Activated CD4-positive, alpha-beta T cell treated with anti-CD3 and anti-CD28 coated beads for 1 hour (primary cell): ENCODE data around the gene DSPP.
"Not testable (repeated sequence)": the region's sequence is repeated elsewhere in the genome, so short reads cannot be mapped to it uniquely, and the experiment has no call there.

Source experiments
- DNase-seq: peaks from one replicate; pipeline ENCODE4 v3.0.0-alpha.2; 2020

DSPP gene

DNA sequence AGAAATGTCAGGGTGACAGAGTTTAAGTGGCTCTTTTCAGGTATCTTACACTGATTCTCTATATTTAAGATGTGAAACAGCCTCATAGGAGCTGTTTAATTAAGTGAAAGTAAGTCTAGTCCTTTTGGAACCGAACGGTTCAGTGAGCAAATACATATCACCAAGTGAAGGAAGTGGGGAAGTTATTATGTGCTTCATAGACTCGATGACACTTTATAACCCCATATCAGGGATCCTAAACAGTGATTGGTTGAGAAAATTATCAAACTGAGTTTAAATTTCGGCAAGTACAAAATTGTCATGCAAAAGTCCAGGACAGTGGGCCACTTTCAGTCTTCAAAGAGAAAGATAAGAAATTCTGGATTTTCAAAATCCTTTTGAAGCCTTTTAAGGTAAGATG lies at the start of gene DSPP:
TSS of gene DSPP (plus strand) at position 301 of the 400 bp plus-strand sequence. CDS start 2,380 bp downstream, outside the sequence.
- no peak for DNase-seq

DNA sequence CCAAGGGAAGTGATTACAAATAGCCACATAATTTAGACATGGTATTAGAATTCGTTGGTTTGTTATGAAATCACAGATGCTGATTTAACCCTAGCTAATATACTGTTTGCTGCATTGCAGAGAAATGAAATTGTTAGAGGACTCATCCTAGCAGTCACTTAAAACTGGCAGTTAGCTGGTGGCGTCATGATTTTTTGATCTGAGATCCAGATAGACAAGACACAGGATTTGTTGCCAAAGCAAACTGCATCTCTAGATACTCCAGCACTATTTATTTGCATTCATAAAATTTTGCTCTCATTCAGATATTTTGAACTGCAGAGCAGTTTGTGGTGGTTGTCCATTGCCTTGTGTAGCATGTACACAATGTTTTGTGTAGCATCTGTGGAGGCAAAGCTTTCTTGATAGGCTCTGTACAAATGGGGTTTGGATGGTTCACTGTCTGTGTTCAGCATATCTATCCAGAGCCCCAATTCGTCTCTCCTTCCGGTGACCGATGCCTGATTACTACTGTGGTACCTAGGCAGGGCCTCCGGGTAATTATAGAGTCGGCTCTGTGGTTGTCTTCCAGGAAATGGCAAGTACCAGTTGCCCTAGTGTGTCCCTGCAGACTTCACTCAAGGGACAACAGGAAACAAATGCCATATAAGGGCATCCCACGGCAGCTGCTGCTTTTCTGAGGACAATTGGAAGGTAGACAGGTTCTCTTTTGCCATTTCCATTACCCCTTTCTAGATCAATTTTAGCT lies 49.1 kb upstream of the DSPP start:
- DNase-seq: peak; percentile 8

DNA sequence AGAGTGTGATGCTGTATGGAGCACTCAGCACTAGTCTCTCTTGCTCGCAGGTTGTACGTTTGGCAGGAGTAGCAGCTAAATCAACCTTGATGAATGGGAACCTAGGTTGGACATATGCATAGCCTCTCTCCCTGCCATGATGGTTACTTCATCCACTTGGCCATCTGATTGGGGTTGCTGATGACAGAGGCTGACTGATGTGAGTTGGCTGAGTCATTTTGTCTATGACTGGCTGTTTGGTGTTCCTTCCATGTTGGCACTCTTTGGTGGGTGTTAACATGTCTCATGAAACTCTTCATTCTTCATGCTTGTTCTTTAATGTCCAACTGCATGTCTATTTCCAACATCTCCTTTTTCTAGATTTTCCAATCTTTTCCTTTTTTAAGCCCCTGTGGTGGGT lies 47.5 kb upstream of the DSPP start:
- DNase-seq: no peak

DNA sequence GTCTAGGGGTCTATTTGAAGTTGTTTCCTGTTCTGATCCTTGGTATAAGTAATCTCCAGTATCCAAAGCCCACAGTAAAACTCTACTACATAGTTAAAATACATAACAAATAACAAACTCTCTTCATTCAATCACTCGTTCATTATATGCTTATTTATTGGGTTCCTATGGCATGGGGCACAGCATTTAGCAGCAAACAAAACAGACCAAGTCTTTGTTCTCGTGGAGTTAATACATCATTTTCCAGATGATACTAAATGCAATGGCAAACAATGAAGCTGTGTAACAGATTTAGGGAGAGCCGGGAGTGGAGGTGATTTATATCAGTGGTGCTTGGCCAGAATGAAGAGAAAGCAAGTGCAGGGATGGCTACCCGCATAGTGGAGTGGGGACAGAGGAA lies 42.6 kb upstream of the DSPP start:
- no peak for DNase-seq

DNA sequence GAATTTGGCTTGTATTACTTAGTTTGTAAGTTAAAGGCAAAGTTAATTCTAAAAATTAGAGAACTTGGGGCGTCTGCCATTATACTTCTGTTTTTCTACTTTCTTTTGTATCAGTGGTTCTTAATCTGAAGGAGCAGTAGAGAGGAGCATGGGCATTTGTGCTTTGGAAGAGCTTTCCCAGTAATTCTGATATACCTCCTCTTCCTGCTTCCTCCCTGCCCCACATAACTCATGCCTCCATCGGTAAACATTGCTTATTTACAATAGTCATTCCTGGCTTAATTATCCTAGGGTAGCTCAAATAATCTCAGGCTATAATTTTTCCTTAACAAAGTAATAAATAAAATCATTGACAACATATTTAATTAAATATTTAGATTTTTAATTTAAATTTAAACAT lies 42.1 kb upstream of the DSPP start:
- no peak for DNase-seq

DNA sequence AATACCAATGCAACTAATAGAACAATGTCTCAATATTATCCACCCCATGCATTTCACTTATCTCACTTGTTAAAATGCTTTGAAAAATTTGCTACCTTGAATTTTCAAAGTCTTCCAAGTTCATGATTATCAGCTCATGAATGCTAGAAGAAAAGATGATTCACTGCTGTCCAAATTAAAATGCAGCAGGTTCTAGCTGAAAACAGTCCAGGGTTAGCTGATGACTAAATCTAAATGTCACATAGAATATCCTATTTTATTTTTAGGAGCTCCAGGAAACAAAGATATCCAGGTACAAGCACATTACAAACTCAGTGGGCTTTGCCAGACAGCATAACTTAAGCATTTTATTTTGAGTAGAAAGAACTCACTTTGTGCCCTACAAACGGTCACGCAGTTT lies 41.1 kb upstream of the DSPP start:
- DNase-seq: no peak

DNA sequence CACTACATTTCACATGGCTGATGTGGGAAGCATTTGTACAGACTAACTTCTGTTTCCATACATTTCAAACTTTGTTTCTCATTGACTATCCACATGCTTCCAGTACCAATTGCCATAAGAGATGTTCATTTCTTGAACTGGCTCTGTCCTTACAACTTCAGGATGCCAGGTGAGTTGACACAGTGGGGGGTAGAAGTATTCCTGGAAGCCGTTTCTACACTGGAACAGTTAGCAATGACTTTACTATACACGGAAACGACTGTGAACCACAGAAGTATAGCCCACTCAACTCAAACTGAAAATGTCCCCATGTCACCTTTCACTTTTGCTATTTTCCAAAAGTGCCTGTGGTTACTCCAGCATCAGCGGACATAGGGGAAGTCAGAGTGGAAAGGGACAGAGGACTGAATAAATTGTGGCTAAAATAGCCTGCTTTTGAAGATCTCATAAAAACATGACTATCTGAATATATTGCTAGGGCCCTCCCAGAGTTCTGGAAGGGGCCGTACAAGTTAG lies 38.0 kb upstream of the DSPP start:
- no peak for DNase-seq

DNA sequence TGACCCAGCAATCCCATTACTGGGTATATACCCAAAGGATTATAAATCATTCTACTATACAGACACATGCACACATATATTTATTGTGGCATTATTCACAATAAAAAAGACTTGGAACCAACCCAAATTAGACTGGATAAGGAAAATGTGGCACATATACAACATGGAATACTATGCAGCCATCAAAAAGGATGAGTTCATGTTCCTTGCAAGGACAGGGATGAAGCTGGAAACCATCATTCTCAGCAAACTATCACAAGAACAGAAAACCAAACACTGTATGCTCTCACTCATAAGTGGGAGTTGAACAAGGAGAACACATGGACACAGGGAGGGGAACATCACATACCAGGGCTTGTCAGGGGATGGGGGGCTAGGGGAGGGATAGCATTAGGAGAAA lies 34.0 kb upstream of the DSPP start:
- not testable (repeated sequence) for DNase-seq

DNA sequence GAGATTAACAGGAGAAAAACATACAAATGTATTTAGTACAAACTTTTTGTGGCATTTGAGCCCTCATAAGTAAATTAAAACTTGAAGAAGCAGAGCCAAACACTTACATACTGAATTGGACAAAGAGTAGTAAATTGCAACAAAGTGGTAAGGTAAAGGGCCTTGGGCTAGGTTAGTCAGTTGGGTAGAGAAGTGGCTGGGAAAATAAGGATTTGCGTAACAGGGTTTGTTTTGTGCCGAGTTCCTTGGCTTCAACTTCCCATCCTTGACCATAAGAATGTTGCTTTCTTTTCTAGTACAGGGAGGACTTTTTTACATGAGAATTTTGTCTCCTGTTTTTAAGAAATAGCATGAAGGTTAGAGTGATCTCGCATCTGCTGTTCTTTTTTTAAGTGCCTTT lies 33.3 kb upstream of the DSPP start:
- no peak for DNase-seq

DNA sequence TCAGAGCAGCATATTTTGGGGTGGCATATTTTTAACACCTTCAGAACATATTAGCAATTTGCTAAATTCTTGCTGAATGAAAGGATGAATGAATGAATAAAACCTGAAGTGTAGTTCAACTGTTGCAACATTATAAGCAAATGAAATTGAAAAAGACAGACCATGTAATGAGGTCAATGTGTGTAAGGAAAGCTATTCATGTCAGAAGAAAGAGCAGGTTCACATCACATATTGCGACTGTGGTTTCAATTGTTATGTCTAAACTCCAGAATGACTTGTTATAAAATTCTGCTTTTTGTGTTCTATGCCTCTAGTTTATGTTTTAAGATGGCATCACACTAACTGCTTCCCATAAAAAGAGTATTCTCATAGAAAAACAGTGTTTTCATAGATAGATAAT lies 32.9 kb upstream of the DSPP start:
- no peak for DNase-seq

DNA sequence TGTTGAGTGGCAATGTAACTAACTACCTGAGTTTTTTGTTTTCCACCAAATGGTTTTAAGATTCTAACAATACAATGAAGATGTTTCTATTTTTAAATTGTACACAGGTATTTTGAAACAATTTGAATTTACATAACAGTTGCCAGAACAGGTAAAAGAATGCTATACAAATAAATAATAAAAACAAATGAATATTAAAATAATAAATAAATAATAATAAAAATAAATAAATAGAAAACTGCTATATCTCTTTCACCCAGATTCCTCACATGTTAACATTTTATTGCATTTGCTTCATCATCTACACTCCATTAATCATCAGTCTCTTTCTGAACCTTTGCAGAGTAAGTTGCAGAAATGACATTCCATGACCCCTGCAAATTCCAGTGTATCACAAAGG lies 32.3 kb upstream of the DSPP start:
- no peak for DNase-seq

DNA sequence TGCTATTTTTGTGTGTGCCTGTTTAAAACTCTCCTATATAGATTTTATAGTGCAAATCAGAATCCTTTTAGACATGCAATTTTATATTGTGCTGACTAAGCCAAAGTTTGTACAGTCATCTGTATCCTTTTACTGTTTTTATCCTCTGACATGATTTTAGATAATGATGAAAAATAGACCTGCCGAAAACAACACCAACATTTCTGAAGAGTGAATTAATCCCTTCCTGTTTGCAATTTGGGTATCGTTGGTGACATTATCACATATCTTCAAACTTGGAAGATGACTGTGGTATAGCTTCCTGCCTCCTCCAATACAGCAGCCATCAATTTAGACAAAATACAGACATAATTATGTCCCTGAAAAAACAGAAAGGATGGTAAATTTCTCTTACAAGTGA lies 28.9 kb upstream of the DSPP start:
- no peak for DNase-seq

DNA sequence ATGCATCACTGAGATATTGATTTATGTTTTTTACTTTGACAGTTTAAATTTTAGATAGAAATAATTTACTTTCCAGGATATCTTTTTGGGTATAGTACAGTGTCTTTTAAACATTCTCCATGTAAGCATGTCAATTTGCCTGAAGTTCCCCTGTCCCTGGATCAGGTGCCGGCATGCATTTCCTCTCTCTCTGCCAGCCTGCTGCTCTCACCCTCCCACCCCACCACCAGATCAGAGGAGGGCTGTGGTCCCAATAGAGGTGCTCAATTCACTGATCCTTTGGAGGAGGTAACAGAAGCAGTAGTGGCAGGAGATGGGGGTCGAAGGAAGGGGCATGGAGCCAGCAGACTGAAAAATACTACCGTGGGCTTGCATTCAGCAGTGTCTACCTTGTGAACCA lies 28.3 kb upstream of the DSPP start:
- DNase-seq: no peak

DNA sequence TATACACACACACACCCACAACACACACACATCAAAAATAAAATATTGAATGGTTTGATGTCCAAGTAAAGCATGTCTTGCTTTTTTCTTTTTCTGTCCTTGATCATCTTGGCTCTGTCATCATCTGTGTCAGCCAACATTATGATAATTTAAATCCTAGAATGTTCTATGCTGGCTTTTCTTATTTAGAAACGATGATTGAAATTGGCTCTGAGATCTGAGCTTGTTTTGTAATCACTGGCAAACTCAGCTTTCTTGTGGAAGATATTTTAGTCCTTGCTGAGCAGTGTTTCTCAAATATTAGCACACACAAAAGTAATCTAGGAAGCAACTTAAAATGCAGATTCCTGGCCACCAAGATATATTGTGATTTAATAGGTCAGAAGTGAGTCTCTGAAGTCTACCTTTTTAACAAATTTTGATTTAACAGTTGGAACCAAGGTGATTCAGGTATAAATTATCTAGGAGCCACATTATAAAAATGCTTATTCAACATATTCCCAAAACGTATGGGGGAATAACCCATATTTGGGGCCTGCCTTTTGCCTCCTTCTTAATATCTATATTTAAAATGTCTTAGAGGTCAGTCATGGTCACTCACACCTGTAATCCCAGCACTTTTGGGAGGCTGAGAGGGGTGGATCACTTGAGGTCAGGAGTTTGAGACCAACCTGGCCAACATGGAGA lies 24.0 kb upstream of the DSPP start:
- no peak for DNase-seq

DNA sequence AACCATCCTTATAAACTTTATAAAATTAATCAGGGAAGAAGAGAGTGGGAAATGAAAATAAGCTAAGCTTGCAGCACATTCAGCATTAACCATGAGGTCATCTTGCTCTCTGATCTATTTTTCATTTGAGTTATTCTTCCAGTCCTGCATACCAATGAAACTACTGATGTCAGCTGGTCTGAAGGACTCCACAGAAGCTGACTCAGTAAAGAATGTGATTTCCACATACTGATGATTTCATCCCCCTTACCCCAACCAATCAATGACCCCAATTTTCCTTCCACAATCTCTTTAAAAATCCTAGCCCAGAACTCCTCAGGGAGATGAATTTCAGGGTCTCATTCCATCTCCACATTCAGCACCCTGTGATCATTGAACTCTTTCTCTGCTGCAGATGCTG lies 18.8 kb upstream of the DSPP start:
- DNase-seq: no peak

DNA sequence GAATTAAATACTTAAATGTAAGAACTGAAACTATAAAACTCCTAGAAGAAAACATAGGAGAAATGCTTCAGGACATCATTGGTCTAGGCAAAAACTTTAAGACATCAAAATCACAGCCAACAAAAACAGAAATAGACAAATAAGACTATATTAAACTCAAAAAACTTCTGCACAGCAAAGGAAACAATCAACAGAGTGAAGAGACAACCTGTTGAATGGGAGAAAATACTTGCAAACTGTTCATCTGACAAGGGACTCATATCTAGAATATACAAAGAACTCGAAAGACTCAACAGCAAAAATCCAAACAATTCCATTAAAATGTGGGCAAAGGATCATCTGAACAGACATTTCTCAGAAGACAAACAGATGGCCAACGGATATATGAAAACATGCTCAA lies 16.2 kb upstream of the DSPP start:
- no peak for DNase-seq

DNA sequence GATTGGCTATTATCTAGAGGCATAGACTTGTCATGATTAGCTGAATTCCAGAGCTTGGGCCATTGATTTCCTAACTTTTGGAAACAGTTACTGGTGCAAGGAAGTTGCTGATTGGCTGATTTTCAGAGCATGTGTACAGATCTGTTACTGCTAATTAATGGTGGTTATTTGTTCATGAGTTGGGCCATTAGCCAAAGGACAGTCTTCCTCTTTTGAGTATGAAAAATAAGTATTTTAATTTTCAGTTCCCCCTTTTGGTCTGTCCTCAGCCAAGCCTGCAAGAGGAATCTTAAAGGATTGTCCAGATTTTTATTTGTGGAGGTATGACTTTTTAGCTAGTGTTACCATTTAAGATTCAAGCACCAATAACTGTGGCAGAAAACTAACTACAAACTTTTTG lies 7.0 kb upstream of the DSPP start:
- no peak for DNase-seq

DNA sequence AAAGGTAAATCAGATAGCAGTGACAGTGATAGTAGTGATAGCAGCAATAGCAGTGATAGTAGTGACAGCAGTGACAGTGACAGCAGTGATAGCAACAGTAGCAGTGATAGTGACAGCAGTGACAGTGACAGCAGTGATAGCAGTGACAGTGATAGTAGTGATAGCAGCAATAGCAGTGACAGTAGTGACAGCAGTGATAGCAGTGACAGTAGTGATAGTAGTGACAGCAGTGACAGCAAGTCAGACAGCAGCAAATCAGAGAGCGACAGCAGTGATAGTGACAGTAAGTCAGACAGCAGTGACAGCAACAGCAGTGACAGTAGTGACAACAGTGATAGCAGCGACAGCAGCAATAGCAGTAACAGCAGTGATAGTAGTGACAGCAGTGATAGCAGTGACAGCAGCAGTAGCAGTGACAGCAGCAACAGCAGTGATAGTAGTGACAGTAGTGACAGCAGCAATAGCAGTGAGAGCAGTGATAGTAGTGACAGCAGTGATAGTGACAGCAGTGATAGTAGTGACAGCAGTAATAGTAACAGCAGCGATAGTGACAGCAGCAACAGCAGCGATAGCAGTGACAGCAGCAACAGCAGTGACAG lies 6.1 kb downstream of the DSPP start:
- no peak for DNase-seq

DNA sequence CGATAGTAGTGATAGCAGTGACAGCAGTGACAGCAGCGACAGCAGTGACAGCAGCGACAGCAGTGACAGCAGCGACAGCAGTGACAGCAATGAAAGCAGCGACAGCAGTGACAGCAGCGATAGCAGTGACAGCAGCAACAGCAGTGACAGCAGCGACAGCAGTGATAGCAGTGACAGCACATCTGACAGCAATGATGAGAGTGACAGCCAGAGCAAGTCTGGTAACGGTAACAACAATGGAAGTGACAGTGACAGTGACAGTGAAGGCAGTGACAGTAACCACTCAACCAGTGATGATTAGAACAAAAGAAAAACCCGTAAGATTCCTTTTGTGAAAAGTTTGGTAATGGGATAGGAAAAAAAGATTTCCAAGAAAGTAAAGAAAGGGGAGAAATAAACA lies 7.9 kb downstream of the DSPP start:
- no peak for DNase-seq

DNA sequence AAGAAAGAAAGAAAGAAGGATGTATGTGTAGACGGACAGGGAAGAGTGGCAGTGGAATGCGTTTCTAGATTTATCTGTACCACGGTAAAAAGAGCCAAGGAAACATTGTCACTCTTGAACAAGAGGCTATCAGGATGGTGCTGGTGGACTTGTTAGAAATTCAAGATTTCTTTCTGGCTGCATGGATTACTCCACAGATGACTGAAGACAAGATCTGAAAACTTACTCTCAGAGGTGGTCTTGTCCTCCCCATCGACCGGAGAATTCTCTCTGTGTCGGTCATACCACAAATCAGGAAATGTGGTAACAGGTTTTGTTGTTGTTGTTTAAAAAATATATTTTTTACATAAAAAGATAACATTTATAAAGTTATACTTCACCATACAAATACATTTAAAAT lies 11.8 kb downstream of the DSPP start:
- DNase-seq: no peak

DNA sequence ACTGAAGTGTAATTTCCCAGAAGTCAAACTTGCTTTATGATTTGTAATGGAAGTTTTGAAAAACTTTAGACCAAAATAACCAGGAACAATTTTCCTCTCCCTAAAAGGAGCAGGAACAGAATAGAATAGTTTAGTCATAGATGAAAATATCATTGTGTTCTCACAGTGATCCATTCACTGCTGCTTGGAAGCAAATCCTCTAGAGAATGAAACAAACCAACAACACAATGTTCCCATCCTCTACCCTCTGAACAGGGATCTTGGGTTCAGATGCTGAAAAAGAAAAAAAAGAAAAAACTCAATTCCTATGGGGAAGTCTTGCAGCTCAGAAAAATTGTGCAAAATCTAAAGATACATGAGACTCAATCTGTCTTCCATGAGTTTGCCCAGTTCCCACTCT lies 12.2 kb downstream of the DSPP start:
- no peak for DNase-seq

DNA sequence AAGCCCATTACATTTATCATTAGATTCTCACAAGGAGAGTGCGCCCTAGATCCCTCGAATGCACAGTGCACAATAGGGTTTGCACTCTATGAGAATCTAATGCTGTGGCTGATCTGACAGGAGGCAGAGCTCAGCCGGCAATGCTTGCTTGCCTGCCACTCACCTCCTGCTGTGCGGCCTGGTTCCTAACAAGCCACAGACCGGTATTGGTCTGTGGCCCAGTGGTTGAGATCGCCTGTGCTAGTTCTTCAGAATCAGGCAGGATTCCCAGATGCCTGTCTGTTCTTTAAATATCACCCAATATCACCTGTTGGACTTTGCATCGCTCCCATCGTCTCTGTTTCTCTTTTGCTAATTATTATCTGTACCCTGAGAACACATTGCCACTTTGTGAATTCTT lies 14.0 kb downstream of the DSPP start:
- DNase-seq: no peak

DNA sequence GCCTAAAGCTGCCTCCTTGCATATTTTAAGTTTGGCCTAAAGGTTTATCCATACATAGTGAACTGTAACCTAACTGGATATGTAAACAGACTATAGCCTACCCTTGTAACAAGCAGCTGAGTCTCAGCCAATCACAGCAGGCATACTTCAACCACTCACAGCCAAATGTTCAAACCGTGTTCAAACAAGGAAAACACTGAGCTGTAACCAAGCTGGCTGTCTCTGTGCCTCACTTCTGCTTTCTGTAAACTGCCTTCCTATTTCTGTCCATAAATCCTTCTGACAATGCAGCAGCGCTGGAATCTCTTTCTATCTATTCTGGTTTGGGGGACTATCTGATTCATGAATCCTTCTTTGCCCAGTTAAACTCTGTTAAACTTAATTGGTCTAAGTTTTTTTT lies 16.4 kb downstream of the DSPP start:
- no peak for DNase-seq

DNA sequence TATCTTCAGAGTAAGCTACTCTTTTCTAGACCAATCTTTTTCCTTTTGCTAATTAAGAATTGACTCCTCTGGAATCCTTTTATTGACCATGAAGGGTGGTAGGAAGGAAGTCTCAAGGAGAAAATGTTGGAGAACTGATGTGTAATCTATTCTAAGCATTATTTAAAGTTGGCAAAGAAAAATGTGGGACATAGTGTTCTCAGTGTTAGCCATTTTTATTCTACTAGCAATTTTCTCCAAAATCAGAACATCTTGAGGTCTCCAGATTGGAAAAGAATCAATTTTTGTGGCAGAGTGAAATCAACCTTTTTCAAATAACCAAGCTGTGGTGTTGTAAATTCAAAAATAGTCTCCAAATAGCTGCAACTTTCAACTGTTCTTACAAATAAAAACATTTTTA lies 23.3 kb downstream of the DSPP start:
- DNase-seq: no peak
